HepG2 (cell line): Measurements from ENCODE around the gene DND1. TPM values are rescaled to one million over a fixed set of nuclear protein-coding genes. Genes with fewer than 3 reads are reported as not detected.

Experiments used
- ATAC-seq: fragments of 200-7000 bp; cut with Tn5 transposase; 3 replicates; pipeline ENCODE4 v1.9.1; 2020; ENCODE audit warnings: mild to moderate bottlenecking, moderate library complexity
- BruUV-seq: library from RNA; stranded (reverse); fragments of 400-500 nt; replicated peaks from 2 replicates; lab custom pipeline; 2021; lab: Mats Ljungman, UMichigan
- CTCF ChIA-PET: fragments of 300-600 bp; formaldehyde crosslinking; extraction: SDS; loops from one replicate; lab custom pipeline; 2021; ENCODE audit warnings: low total read pairs, inconsistent platforms, low intra/inter-chr PET ratio; lab: Yijun Ruan, JAX
- POLR2A ChIA-PET: fragments of 350-600 bp; sonication (Branson Sonifier 250); formaldehyde crosslinking; loops from one replicate; lab custom pipeline; 2020; ENCODE audit warnings: antibody characterized with exemption, inconsistent platforms; lab: Yijun Ruan, JAX
- DNase-seq: peaks from one replicate; pipeline ENCODE4 v3.0.0-alpha.2; 2015; ENCODE audit warnings: low spot score
- FAIRE-seq: peaks from 3 replicates; lab custom pipeline; 2011; peaks lifted over from hg19 to GRCh38; lab: Jason Lieb, UNC
- H2AFZ ChIP-seq: one replicate; pipeline ENCODE4 v1.6.1; 2011; ENCODE audit warnings: low read length, inconsistent platforms
- H3K27ac ChIP-seq: fragments of 300-600 bp; 3 replicates; pipeline ENCODE4 v1.8.0; 2011; ENCODE audit warnings: mixed run types, mild to moderate bottlenecking, mixed read lengths, low read length, inconsistent platforms; ENCODE audit not compliant: insufficient read depth; ENCODE audit errors: extremely low read length
- H3K27me3 ChIP-seq, 2 experiments: fragments of 200-600 bp in 1 of 2; 2 replicates in 1 of 2; 3 replicates in 1 of 2; pipeline versions ENCODE4 v1.6.0 to v1.8.0; 2011; ENCODE audit warnings: low read length in 2 of 2, mild to moderate bottlenecking in 2 of 2, moderate library complexity in 2 of 2, inconsistent platforms in 1 of 2; ENCODE audit not compliant: insufficient read depth in 2 of 2, control insufficient read depth in 1 of 2
- H3K36me3 ChIP-seq, 2 experiments: fragments of 200-600 bp in 1 of 2; replicated peaks in 1 of 2; 2 replicates in 1 of 2; 3 replicates in 1 of 2; pipeline versions ENCODE4 v1.5.1 to v1.8.0; 2011; ENCODE audit warnings: low read length in 2 of 2, inconsistent platforms in 1 of 2; ENCODE audit not compliant: insufficient read depth in 2 of 2, control insufficient read depth in 1 of 2
- H3K4me1 ChIP-seq: 2 replicates; pipeline ENCODE4 v1.5.1; 2012; ENCODE audit warnings: low read length, inconsistent platforms; ENCODE audit not compliant: insufficient read depth
- H3K4me2 ChIP-seq: 2 replicates; pipeline ENCODE4 v1.6.0; 2011; ENCODE audit warnings: low read depth, low read length, inconsistent platforms
- H3K4me3 ChIP-seq, 3 experiments: fragments of 200-600 bp in 1 of 3; sonication (generic), shearing (Covaris generic) in 1 of 3; replicated peaks in 1 of 3; 2 replicates each; pipeline ENCODE4 v1.5.1; 2011 to 2016; ENCODE audit warnings: low read length in 3 of 3, inconsistent platforms in 2 of 3, low read depth in 2 of 3, mild to moderate bottlenecking in 2 of 3, control low read depth in 1 of 3, mixed read lengths in 1 of 3; ENCODE audit not compliant: insufficient read depth in 1 of 3
- H3K79me2 ChIP-seq: one replicate; pipeline ENCODE4 v1.6.1; 2011; ENCODE audit warnings: low read length, inconsistent platforms; ENCODE audit not compliant: insufficient read depth
- H3K9ac ChIP-seq: 2 replicates; pipeline ENCODE4 v1.6.0; 2011; ENCODE audit warnings: mild to moderate bottlenecking, low read depth, low read length, inconsistent platforms; ENCODE audit not compliant: insufficient read depth
- H3K9me3 ChIP-seq: 2 replicates; pipeline ENCODE4 v1.5.1; 2012; ENCODE audit warnings: mild to moderate bottlenecking, low read length
- H4K20me1 ChIP-seq: 2 replicates; pipeline ENCODE4 v1.6.0; 2011; ENCODE audit warnings: inconsistent platforms, mild to moderate bottlenecking, low read length, moderate library complexity; ENCODE audit not compliant: insufficient read depth
- CAMTA2 ChIP-seq: sonication (generic); formaldehyde crosslinking; IDR thresholded peaks from 2 replicates; pipeline ENCODE4 v1.4.0; 2020; ENCODE audit warnings: mild to moderate bottlenecking, missing genetic modification reagents, borderline replicate concordance
- CREM ChIP-seq, 2 experiments: sonication (generic) in 1 of 2; formaldehyde crosslinking in 1 of 2; IDR thresholded peaks; 2 replicates each; pipeline versions ENCODE4 v1.4.0 to v1.6.1; 2016 to 2020; ENCODE audit warnings: antibody characterized with exemption in 1 of 2, mild to moderate bottlenecking in 1 of 2, missing genetic modification reagents in 1 of 2
- GLI4 ChIP-seq: sonication (generic); formaldehyde crosslinking; IDR thresholded peaks from 2 replicates; pipeline ENCODE4 v1.5.1; 2020; ENCODE audit warnings: missing genetic modification reagents, mild to moderate bottlenecking, moderate library complexity, borderline replicate concordance
- THAP11 ChIP-seq: IDR thresholded peaks from 2 replicates; pipeline ENCODE4 v1.6.1; 2016; ENCODE audit warnings: missing biosample characterization, missing genetic modification reagents
- ZBTB20 ChIP-seq: sonication (generic); formaldehyde crosslinking; IDR thresholded peaks from 2 replicates; pipeline ENCODE4 v1.8.1; 2023; ENCODE audit warnings: missing genetic modification reagents, low read depth, mild to moderate bottlenecking, borderline replicate concordance
- ZNF274 ChIP-seq: sonication (generic); formaldehyde crosslinking; IDR thresholded peaks from 2 replicates; pipeline ENCODE4 v1.5.1; 2020; ENCODE audit warnings: mild to moderate bottlenecking, missing genetic modification reagents
- ZNF354B ChIP-seq: sonication (generic); formaldehyde crosslinking; IDR thresholded peaks from 2 replicates; pipeline ENCODE4 v1.8.0; 2022; ENCODE audit warnings: mild to moderate bottlenecking, missing genetic modification reagents
- ZNF460 ChIP-seq: sonication (generic); formaldehyde crosslinking; IDR thresholded peaks from 2 replicates; pipeline ENCODE4 v1.5.1; 2020; ENCODE audit warnings: missing genetic modification reagents, mild to moderate bottlenecking, borderline replicate concordance
- ZNF615 ChIP-seq: sonication (generic); formaldehyde crosslinking; IDR thresholded peaks from 2 replicates; pipeline ENCODE4 v1.5.0; 2020; ENCODE audit warnings: mild to moderate bottlenecking, missing genetic modification reagents, borderline replicate concordance
- ZNF83 ChIP-seq: sonication (generic); formaldehyde crosslinking; IDR thresholded peaks from 2 replicates; pipeline ENCODE4 v1.4.0; 2020; ENCODE audit warnings: missing genetic modification reagents, mild to moderate bottlenecking, borderline replicate concordance
- ZSCAN29 ChIP-seq: sonication (generic); formaldehyde crosslinking; conservative IDR thresholded peaks from 2 replicates; pipeline ENCODE4 v1.4.0; 2020; ENCODE audit warnings: mild to moderate bottlenecking, missing genetic modification reagents
- WGBS: methylation state at CpG from one replicate; pipeline ENCODE4 v1.1.6; 2017; ENCODE audit warnings: low lambda C conversion rate; 5-methylcytosine and 5-hydroxymethylcytosine counted together
- in situ Hi-C: cut with HindIII; loops from 2 replicates; pipeline ENCODE4 v1.10.0; 2017; ENCODE audit warnings: low pct_unique_long_range_greater_than_20kb; ENCODE audit not compliant: extremely low pct_ligation_motif_present
- intact Hi-C: fragments of 100-400 bp; cut with micrococcal nuclease; formaldehyde crosslinking; loops from one replicate; pipeline ENCODE4 v1.10.0; 2022; ENCODE audit not compliant: unreplicated experiment
- polyA plus RNA-seq, 8 experiments: library from polyadenylated mRNA; depleted of rRNA in 3 of 8; stranded (reverse) in 7 of 8; unstranded in 1 of 8; fragments of >200 nt; fragmentation: Illumina TruSeq in 4 of 8; extraction: Trizol in 4 of 8; gene quantifications; 2 replicates each; pipeline versions ENCODE4 v1.2.1 to v1.2.3, GENCODE V29; 2011 to 2016; ENCODE audit warnings: low read depth in 4 of 8, missing spikeins in 1 of 8, mixed read lengths in 1 of 8; ENCODE audit not compliant: insufficient read depth in 1 of 8
- total RNA-seq, 5 experiments: library from RNA; depleted of rRNA; stranded (reverse); fragments of >200 nt; fragmentation: Illumina TruSeq; extraction: Trizol; gene quantifications; 2 replicates each; pipeline ENCODE4 v1.2.3, GENCODE V29; 2016; ENCODE audit warnings: low read depth in 1 of 5
- TF ChIP-seq, protein P1 (sequence below): sonication (generic); formaldehyde crosslinking; IDR thresholded peaks from 2 replicates; pipeline ENCODE4 v1.4.0; 2020; ENCODE audit warnings: missing genetic modification reagents
- TF ChIP-seq, protein P2 (sequence below): IDR thresholded peaks from 2 replicates; pipeline ENCODE4 v1.6.1; 2016; ENCODE audit warnings: low read depth, control low read depth
- TF ChIP-seq, protein P3 (sequence below): sonication (generic); formaldehyde crosslinking; IDR thresholded peaks from 2 replicates; pipeline ENCODE4 v1.8.0; 2022; ENCODE audit warnings: mild to moderate bottlenecking, missing genetic modification reagents; ENCODE audit not compliant: insufficient replicate concordance
- TF ChIP-seq, protein P4 (sequence below): sonication (generic); formaldehyde crosslinking; IDR thresholded peaks from 2 replicates; pipeline ENCODE4 v1.5.1; 2020; ENCODE audit warnings: missing genetic modification reagents, mild to moderate bottlenecking, borderline replicate concordance
- TF ChIP-seq, protein P5 (sequence below): sonication (generic); formaldehyde crosslinking; IDR thresholded peaks from 2 replicates; pipeline ENCODE4 v1.8.0; 2023; ENCODE audit warnings: mild to moderate bottlenecking, missing genetic modification reagents

Gene DND1
- total and polyA plus RNA-seq, 2 of the 13 experiments (the other 11 are each of a cell fraction or from before 2014, with no cell fraction given) = 0.48 to 0.55 TPM

DNA sequence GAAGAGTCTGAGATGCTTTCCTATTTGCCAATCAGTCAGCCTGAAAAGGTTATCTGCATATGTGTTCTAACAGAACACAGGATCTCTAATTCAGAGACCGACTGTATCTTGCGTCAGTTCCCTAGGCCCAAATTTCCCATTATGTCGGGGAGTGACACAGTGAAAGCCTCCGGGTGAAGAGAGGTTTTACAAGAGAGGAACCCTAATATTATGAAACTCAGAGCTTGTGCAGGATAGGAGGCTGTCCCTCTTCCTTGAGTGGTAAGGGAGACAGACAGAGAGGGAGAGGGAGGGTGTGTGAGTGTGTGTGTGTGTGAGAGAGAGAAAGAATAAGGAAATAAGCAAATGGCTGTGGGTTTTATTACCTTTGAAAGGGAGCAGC is 42.3 kb downstream of the DND1 start:
- CTCF ChIA-PET = no interaction called here
- BruUV-seq = no TSS peak

More for the DNA sequence above, 42.3 kb downstream of the DND1 start:
- H3K79me2 ChIP-seq = no peaks in the 10 kb centered on the region
- H3K27ac ChIP-seq = no peak overlapping the region
- FAIRE-seq (no peak), DNase-seq (no peak)
- in situ Hi-C loops = loop anchor here (5.0 kb wide), 1 partner anchor 69 kb away; the partner anchor contains the start of genes APBB3 and SLC35A4
- POLR2A ChIA-PET = interaction anchor here (1.1 kb wide), 1 partner anchor 16 kb away, joined by 5 read pairs; the partner anchor contains the start of genes IK and NDUFA2
- H3K4me3 ChIP-seq = no peak overlapping the region
- H3K4me1 ChIP-seq = peaks cover 38% of the 10 kb centered on the region
- no peaks in the 10 kb centered on the region for H3K36me3 ChIP-seq
- H3K9me3 ChIP-seq = peaks cover 25% of the 10 kb centered on the region
- no peaks in the 10 kb centered on the region for H4K20me1 ChIP-seq
- TF ChIP-seq ZNF615 (no peak), ZNF354B (CRISPR knock-in tag) (no peak), ZNF83 (CRISPR knock-in tag) (no peak), CAMTA2 (CRISPR knock-in tag) (no peak), ZSCAN29 (no peak), THAP11 (no peak), CREM (IDR thresholded peaks at IDR 0.05) (no peak), CREM (CRISPR knock-in tag; IDR thresholded peaks at IDR 0.05) (no peak), ZNF460 (CRISPR knock-in tag) (no peak), GLI4 (no peak), ZBTB20 (no peak), ZNF274 (CRISPR knock-in tag) (no peak)
- TF ChIP-seq, protein P1, sequence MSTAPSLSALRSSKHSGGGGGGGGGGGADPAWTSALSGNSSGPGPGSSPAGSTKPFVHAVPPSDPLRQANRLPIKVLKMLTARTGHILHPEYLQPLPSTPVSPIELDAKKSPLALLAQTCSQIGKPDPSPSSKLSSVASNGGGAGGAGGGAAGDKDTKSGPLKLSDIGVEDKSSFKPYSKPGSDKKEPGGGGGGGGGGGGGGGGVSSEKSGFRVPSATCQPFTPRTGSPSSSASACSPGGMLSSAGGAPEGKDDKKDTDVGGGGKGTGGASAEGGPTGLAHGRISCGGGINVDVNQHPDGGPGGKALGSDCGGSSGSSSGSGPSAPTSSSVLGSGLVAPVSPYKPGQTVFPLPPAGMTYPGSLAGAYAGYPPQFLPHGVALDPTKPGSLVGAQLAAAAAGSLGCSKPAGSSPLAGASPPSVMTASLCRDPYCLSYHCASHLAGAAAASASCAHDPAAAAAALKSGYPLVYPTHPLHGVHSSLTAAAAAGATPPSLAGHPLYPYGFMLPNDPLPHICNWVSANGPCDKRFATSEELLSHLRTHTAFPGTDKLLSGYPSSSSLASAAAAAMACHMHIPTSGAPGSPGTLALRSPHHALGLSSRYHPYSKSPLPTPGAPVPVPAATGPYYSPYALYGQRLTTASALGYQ (CRISPR knock-in tag) = no peak
- TF ChIP-seq, protein P2, sequence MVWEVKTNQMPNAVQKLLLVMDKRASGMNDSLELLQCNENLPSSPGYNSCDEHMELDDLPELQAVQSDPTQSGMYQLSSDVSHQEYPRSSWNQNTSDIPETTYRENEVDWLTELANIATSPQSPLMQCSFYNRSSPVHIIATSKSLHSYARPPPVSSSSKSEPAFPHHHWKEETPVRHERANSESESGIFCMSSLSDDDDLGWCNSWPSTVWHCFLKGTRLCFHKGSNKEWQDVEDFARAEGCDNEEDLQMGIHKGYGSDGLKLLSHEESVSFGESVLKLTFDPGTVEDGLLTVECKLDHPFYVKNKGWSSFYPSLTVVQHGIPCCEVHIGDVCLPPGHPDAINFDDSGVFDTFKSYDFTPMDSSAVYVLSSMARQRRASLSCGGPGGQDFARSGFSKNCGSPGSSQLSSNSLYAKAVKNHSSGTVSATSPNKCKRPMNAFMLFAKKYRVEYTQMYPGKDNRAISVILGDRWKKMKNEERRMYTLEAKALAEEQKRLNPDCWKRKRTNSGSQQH = no peak
- TF ChIP-seq, protein P3, sequence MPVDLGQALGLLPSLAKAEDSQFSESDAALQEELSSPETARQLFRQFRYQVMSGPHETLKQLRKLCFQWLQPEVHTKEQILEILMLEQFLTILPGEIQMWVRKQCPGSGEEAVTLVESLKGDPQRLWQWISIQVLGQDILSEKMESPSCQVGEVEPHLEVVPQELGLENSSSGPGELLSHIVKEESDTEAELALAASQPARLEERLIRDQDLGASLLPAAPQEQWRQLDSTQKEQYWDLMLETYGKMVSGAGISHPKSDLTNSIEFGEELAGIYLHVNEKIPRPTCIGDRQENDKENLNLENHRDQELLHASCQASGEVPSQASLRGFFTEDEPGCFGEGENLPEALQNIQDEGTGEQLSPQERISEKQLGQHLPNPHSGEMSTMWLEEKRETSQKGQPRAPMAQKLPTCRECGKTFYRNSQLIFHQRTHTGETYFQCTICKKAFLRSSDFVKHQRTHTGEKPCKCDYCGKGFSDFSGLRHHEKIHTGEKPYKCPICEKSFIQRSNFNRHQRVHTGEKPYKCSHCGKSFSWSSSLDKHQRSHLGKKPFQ = no peak
- TF ChIP-seq, protein P4, sequence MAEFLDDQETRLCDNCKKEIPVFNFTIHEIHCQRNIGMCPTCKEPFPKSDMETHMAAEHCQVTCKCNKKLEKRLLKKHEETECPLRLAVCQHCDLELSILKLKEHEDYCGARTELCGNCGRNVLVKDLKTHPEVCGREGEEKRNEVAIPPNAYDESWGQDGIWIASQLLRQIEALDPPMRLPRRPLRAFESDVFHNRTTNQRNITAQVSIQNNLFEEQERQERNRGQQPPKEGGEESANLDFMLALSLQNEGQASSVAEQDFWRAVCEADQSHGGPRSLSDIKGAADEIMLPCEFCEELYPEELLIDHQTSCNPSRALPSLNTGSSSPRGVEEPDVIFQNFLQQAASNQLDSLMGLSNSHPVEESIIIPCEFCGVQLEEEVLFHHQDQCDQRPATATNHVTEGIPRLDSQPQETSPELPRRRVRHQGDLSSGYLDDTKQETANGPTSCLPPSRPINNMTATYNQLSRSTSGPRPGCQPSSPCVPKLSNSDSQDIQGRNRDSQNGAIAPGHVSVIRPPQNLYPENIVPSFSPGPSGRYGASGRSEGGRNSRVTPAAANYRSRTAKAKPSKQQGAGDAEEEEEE (CRISPR knock-in tag) = no peak
- TF ChIP-seq, protein P5, sequence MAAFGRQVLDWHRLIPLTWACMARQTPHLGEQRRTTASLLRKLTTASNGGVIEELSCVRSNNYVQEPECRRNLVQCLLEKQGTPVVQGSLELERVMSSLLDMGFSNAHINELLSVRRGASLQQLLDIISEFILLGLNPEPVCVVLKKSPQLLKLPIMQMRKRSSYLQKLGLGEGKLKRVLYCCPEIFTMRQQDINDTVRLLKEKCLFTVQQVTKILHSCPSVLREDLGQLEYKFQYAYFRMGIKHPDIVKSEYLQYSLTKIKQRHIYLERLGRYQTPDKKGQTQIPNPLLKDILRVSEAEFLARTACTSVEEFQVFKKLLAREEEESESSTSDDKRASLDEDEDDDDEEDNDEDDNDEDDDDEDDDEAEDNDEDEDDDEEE (CRISPR knock-in tag) = no peak
- TF ChIP-seq, all 625 proteins: peak for 0
- Histone ChIP-seq H3K9ac (no peak overlapping the region), H2AFZ (no peak overlapping the region), H3K27me3 (no peaks in the 10 kb centered on the region), H3K4me2 (no peak overlapping the region)
- ATAC-seq = no peak
- WGBS = 54% methylated on average over 4 of the region's 4 CpGs
- intact Hi-C loops = no loop called here
